OCI-LY3 (cell line): ENCODE results near the gene SLC25A44.

ENCODE experiments used
- CTCF ChIP-seq: fragments of 200-600, 300-600 bp; sonication (generic); IDR thresholded peaks from 2 replicates; pipeline ENCODE4 v1.5.1; 2014; ENCODE audit warnings: antibody characterized with exemption, low read length, low read depth
- EZH2phosphoT487 ChIP-seq: fragments of 200-600 bp; shearing (Covaris generic); IDR thresholded peaks from 2 replicates; pipeline ENCODE4 v1.6.1; 2018; ENCODE audit warnings: antibody characterized with exemption, mixed run types, low read depth

GRCh38 chr1:156260896-156261295, 67.0 kb downstream of the SLC25A44 start:
- TF ChIP-seq CTCF (no peak), EZH2phosphoT487 (no peak)
